HG03565 (cell line): Measurements from ENCODE around the gene CBLIF.
"Not testable (repeated sequence)": the region's sequence is repeated elsewhere in the genome, so short reads cannot be mapped to it uniquely, and the experiment has no call there.

Source experiments
- ATAC-seq: cut with Tn5 transposase; IDR thresholded peaks from one replicate; pipeline ENCODE4 v1.9.1; 2021; ENCODE audit warnings: mild to moderate bottlenecking, moderate library complexity; ENCODE audit not compliant: unreplicated experiment

The CBLIF gene

DNA sequence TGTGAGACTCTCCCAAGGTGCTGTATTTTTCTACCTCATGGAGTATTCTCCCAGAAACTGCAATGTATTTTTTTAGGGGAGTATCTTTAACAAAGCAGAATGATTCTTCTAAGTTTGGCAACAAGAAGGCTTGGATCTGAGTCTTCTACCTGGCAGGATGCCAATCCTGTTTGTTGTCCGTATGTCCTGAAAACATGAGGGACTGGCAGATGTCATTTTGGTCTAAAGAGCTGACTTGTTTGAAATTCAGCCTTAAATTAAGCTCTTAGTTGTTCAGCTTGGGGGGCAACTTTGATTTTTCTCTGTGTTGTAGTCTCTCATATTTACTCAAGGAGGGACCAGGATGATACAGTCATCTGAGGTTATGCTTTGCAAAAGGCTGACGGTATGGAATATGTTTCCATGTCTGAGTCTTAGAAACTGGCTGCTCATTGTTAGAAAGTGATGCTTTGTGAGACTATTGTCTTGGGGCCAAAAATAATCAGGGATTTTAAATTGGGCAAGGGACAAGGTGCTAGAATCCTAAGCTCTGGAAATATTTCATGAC is 44.1 kb downstream of the CBLIF start:
- ATAC-seq: no peak

GRCh38 chr11:59800390-59801025 is 44.8 kb downstream of the CBLIF start:
- no peak for ATAC-seq

DNA sequence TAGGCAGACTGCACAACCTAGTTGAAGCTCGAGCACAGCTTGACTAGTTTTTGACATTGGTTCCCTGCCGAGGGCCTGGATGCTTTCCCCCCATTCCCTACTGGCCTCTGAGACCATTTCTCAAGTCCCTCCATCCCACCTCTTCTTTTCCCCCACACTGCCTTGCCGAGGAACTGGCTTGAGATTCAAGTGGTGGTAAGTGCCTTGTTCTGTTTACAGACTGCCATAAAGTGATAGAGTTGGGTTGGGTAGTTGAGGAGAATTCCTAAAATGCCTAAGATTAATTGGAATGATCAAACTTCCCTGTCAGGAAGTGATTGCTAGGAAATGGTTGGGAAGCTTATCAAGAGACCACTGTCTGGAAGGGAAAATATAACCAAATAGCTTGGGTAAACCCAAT is 50.9 kb downstream of the CBLIF start:
- ATAC-seq: no peak

- ATAC-seq: no peak
Observed at GRCh38 chr11:59792507-59792906, 52.8 kb downstream of the CBLIF start.

DNA sequence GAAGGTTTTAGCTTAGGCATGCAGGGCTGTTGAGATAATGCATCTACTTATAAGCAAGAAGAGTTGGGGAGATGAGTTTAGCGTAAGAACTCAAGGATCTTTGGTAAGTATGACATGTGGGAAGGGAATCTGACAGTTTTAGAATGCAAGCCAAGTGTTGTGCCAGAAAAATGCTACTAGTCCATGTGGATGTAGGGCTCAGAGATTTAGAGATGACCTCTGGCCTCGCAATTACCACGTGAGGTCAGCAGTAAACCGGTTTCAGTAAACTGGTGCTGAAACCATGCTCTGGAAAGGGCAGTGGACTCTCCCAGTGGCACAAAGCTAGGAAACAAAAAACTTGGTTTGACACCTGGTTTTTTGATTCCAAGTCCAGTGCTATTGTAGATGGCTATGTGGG is 53.7 kb downstream of the CBLIF start:
- ATAC-seq: no peak

GRCh38 chr11:59787816-59788215 is 57.5 kb downstream of the CBLIF start:
- ATAC-seq: no peak

GRCh38 chr11:59787255-59787588 is 58.1 kb downstream of the CBLIF start:
- ATAC-seq: no peak

- no peak for ATAC-seq
Observed at GRCh38 chr11:59785818-59786217, 59.5 kb downstream of the CBLIF start.

- ATAC-seq: not testable (repeated sequence)
Observed at GRCh38 chr11:59784441-59784840, 60.9 kb downstream of the CBLIF start.

DNA sequence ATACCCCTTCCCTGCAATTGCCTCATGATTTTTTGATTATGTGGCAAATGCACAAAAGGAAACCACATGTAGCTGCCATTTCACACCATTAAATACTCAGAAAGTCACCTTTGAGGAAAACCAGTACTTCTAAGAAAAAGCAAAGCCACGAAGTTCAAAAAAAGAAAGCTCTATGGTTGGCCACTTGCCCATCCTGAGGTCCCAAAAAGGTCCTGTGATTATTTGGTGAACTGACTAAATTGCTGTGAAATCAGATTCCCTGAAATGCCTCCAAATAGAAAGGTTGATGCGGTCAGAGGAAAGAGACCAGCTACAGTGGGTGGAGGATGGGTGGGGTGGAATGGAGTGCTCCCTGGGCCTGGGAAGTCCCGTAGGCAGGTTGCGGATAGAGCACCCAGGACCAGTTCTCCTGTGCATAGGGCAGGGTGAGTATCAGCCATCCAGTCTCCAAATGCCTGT is 61.6 kb downstream of the CBLIF start:
- no peak for ATAC-seq

DNA sequence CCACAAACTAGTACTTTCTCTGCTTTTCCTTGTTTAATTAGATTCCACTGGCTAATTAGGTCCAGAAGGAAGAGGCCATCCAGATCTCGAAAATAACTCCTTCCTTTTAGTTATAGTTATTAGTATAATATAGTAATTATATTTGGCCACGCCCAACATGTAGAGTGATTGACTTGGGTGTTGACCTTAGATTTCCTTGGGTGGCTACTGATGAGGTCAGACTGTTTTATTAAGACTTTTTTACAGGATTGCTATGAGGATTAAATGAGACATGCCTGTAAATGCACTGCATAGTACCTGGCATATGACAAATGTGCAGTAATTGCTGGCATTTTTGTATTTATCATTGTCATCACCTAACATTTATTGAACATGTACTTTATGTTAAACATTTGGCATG is 63.2 kb downstream of the CBLIF start:
- no peak for ATAC-seq

DNA sequence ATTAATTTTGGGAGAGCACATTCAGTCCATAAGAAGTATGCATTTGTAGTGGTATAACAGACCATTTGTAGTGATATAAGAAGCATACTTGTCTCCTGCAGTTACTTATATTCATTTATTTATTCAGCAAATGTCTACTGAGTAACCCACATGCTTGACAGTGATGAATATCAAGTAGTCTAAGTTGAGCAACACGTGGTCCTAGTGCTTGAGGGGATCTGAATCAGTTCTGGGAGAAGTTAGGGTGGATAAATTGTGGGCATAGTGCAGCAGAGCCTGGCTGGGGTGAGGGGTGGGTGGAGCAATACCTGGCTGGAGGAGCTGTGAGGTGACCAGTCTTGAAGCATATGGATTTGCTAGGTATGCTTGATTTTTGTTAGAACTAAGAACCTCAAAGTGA is 65.8 kb downstream of the CBLIF start:
- no peak for ATAC-seq
